Transverse colon (tissue), 4 donors: ENCODE results near the gene GALNT10. TPM values are rescaled to one million over a fixed set of nuclear protein-coding genes. Genes with fewer than 3 reads are reported as not detected.

Experiments
- DNase-seq: peaks from one replicate; pipeline ENCODE4 v3.0.0-alpha.2; 2019
- H3K27ac ChIP-seq, 4 donors: fragments of 200-600 bp; sonication (generic); 2 replicates each; pipeline ENCODE4 v1.5.1; 2016 to 2018; ENCODE audit warnings: inconsistent platforms in 4 of 4
- H3K27me3 ChIP-seq: fragments of 200-600 bp; sonication (generic); 2 replicates; pipeline ENCODE4 v1.5.1; 2017; ENCODE audit warnings: inconsistent platforms
- H3K36me3 ChIP-seq, 4 donors: fragments of 200-600 bp; sonication (generic); 2 replicates each; pipeline ENCODE4 v1.5.1; 2017 to 2019; ENCODE audit warnings: inconsistent platforms in 4 of 4
- H3K4me1 ChIP-seq, 4 donors: fragments of 200-600 bp; sonication (generic); 2 replicates each; pipeline ENCODE4 v1.5.1; 2017 to 2020; ENCODE audit warnings: inconsistent platforms in 4 of 4
- H3K4me3 ChIP-seq, 4 donors: fragments of 200-600 bp; sonication (generic); 1 replicate in 1 of 4; 2 replicates in 3 of 4; pipeline versions ENCODE4 v1.5.1 to v1.6.1; 2017 to 2019; ENCODE audit warnings: inconsistent platforms in 4 of 4
- H3K9me3 ChIP-seq, 2 donors: fragments of 200-600 bp; sonication (generic); 2 replicates each; pipeline ENCODE4 v1.5.1; 2017 to 2019; ENCODE audit warnings: inconsistent platforms in 2 of 2
- EP300 ChIP-seq: sonication (generic); formaldehyde crosslinking; IDR thresholded peaks from one replicate; pipeline ENCODE4 v1.6.1; 2017; ENCODE audit warnings: antibody characterized with exemption, low read depth
- POLR2A ChIP-seq: fragments of 450-650 bp; IDR thresholded peaks from one replicate; pipeline ENCODE4 v1.6.1; 2016; ENCODE audit warnings: antibody characterized with exemption, mild to moderate bottlenecking, moderate library complexity
- POLR2AphosphoS5 ChIP-seq, 3 donors: sonication (generic); formaldehyde crosslinking; IDR thresholded peaks; one replicate each; pipeline ENCODE4 v1.6.1; 2016; ENCODE audit warnings: antibody characterized with exemption in 3 of 3
- WGBS, 2 donors: methylation state at CpG; one replicate each; pipeline ENCODE4 v1.1.5; 2018; ENCODE audit warnings: low coverage in 1 of 2; 5-methylcytosine and 5-hydroxymethylcytosine counted together
- in situ Hi-C, 4 donors: fragments of 200-750 bp; cut with MboI; loops; one replicate each; pipeline versions ENCODE4 v1.15.0 to v1.15.1; 2017; ENCODE audit warnings: low sequenced_read_pairs in 3 of 4, low pct_ligation_motif_present in 1 of 4, low pct_unique_long_range_greater_than_20kb in 1 of 4
- intact Hi-C: fragments of 100-400 bp; cut with DNase I; formaldehyde crosslinking; loops from one replicate; pipeline ENCODE4 v1.15.1; 2023; ENCODE audit warnings: low total_unique reads
- total RNA-seq, 4 donors: library from RNA; depleted of rRNA; stranded (reverse); fragments of >200 nt; gene quantifications; one replicate each; pipeline ENCODE4 v1.1.0, GENCODE V29; 2016
- TF ChIP-seq, protein P1 (sequence below), 5 experiments: fragments of 200-600 bp in 3 of 5; fragments of 450-650 bp in 2 of 5; sonication (generic) in 3 of 5; IDR thresholded peaks; 1 replicate in 2 of 5; 2 replicates in 3 of 5; pipeline ENCODE4 v1.5.1; 2016 to 2017; ENCODE audit warnings: antibody characterized with exemption in 5 of 5, inconsistent platforms in 3 of 5, mild to moderate bottlenecking in 2 of 5, moderate library complexity in 1 of 5

The GALNT10 gene
- total RNA-seq, 4 donors from 2014 or later = 18.7 to 142 (median 39.3) TPM

DNA sequence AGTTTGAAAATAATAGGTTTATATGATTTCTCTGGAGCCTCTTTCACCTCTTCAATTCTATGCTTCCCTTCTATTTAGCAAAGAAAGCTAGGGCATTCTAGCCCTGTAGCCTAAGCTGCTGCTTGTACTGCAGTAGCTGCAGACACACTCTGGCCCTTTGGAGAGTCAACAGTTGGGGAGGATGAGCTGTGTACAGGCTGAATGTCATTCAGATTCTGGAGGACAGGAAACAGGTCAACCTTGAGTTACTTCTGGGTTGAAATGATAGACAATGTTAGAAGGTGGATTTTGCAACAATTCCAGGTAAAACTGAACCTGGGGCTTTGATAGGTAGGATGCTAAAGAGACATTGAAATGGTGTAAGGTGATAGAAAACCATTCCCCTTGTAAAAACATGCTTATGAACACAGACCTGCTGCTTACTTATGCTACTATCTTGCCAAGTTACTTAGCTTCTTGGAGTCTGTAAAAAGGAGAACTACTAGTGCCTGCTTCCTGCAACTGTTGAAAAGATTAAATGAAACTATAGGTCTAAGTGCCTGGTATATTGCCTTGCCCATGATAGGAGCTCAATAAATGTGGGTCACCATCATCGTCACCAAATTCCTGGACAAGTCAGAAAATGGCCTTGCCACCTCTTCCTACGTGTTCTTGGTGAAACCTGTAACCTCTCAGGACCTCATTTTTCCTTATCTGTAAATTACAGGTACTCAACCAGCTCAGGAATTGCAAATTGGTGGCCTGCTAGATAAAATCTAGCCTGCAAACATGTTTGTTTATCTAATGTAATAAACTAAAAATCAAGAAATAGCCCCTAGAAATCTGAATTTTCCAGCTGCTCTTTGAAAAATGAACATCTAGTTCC, 83.7 kb downstream of the GALNT10 start:
- Histone ChIP-seq H3K36me3 (no peaks in the 10 kb centered on the region), H3K4me1 (peaks cover 17 to 46% (median 23%) of the 10 kb centered on the region in 4 donors), H3K9me3 (no peaks in the 10 kb centered on the region), H3K27me3 (no peaks in the 10 kb centered on the region), H3K4me3 (no peak overlapping the region), H3K27ac (peak overlapping the region in 2 of 4 donors; percentile 8 to 43)
- 67 to 83% methylated on average over 2 of the region's 2 CpGs for WGBS, 2 donors
- in situ Hi-C loops (no loop called here), intact Hi-C loops (no loop called here)
- no peak for DNase-seq
- TF ChIP-seq EP300 (no peak), POLR2AphosphoS5 (IDR thresholded peaks at IDR 0.05) (no peak), POLR2A (no peak)
- TF ChIP-seq, protein P1, sequence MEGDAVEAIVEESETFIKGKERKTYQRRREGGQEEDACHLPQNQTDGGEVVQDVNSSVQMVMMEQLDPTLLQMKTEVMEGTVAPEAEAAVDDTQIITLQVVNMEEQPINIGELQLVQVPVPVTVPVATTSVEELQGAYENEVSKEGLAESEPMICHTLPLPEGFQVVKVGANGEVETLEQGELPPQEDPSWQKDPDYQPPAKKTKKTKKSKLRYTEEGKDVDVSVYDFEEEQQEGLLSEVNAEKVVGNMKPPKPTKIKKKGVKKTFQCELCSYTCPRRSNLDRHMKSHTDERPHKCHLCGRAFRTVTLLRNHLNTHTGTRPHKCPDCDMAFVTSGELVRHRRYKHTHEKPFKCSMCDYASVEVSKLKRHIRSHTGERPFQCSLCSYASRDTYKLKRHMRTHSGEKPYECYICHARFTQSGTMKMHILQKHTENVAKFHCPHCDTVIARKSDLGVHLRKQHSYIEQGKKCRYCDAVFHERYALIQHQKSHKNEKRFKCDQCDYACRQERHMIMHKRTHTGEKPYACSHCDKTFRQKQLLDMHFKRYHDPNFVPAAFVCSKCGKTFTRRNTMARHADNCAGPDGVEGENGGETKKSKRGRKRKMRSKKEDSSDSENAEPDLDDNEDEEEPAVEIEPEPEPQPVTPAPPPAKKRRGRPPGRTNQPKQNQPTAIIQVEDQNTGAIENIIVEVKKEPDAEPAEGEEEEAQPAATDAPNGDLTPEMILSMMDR (IDR thresholded peaks at IDR 0.05) = no peak

- Histone ChIP-seq H3K27me3 (no peaks in the 10 kb centered on the region), H3K4me3 (no peak overlapping the region), H3K9me3 (no peaks in the 10 kb centered on the region), H3K27ac (no peak overlapping the region), H3K4me1 (peaks cover 17 to 46% (median 23%) of the 10 kb centered on the region in 4 donors), H3K36me3 (no peaks in the 10 kb centered on the region)
- DNase-seq = no peak
- in situ Hi-C loops (no loop called here), intact Hi-C loops (no loop called here)
- TF ChIP-seq POLR2AphosphoS5 (IDR thresholded peaks at IDR 0.05) (no peak), EP300 (no peak), POLR2A (no peak)
- TF ChIP-seq, protein P1 (IDR thresholded peaks at IDR 0.05) = no peak
- WGBS, 2 donors = 56 to 64% methylated on average over 3 to 4 of the region's 4 CpGs
Observed at GRCh38 chr5:154274828-154275185, 84.3 kb downstream of the GALNT10 start.

- H3K36me3 ChIP-seq = no peaks in the 10 kb centered on the region
- no peak for DNase-seq
- H3K4me1 ChIP-seq = peaks cover 17 to 46% (median 23%) of the 10 kb centered on the region in 4 donors
- intact Hi-C loops = no loop called here
- H3K27ac ChIP-seq = no peak overlapping the region
- in situ Hi-C loops = no loop called here
- no peaks in the 10 kb centered on the region for H3K27me3 ChIP-seq
- WGBS, 2 donors = 88% methylated on average over 3 of the region's 3 CpGs; no CpG with 5 or more reads in 1 of the 2 donors
- no peaks in the 10 kb centered on the region for H3K9me3 ChIP-seq
- H3K4me3 ChIP-seq = no peak overlapping the region
- no peak for TF ChIP-seq POLR2A
- no peak for TF ChIP-seq POLR2AphosphoS5 (IDR thresholded peaks at IDR 0.05)
- TF ChIP-seq, protein P1 (IDR thresholded peaks at IDR 0.05) = no peak
- no peak for TF ChIP-seq EP300
Observed at GRCh38 chr5:154275566-154275965, 85.0 kb downstream of the GALNT10 start.

- H3K27ac ChIP-seq = peak overlapping the region in 3 of 4 donors; percentile 27 to 32 (median 31)
- 45 to 64% methylated on average over 4 to 5 of the region's 5 CpGs for WGBS, 2 donors
Observed at GRCh38 chr5:154276261-154276972, 85.9 kb downstream of the GALNT10 start.

More at GRCh38 chr5:154276261-154276972, 85.9 kb downstream of the GALNT10 start:
- Histone ChIP-seq H3K9me3 (no peaks in the 10 kb centered on the region), H3K4me3 (no peak overlapping the region), H3K36me3 (no peaks in the 10 kb centered on the region), H3K27me3 (no peaks in the 10 kb centered on the region), H3K4me1 (peaks cover 17 to 46% (median 23%) of the 10 kb centered on the region in 4 donors)
- no peak for DNase-seq
- intact Hi-C loops = no loop called here
- TF ChIP-seq POLR2A (no peak), POLR2AphosphoS5 (IDR thresholded peaks at IDR 0.05) (no peak), EP300 (no peak)
- TF ChIP-seq, protein P1 (IDR thresholded peaks at IDR 0.05) = no peak
- in situ Hi-C loops = no loop called here
